WTC11 (cell line): ENCODE measurements around the gene TINAGL1. TPM values are rescaled to one million over a fixed set of nuclear protein-coding genes. Genes with fewer than 3 reads are reported as not detected.

Source experiments
- ATAC-seq: fragments of 200-7000 bp; cut with Tn5 transposase; 2 replicates; pipeline ENCODE4 v1.10.0; 2021; ENCODE audit warnings: mild to moderate bottlenecking, moderate library complexity
- CTCF ChIA-PET: fragments of 300-600 bp; sonication (Branson Sonifier 250); formaldehyde crosslinking; loops from one replicate; lab custom pipeline; 2021; ENCODE audit warnings: antibody characterized with exemption; lab: Charles Lee
- POLR2A ChIA-PET: fragments of 350-600 bp; sonication (Branson Sonifier 250); formaldehyde crosslinking; loops from one replicate; lab custom pipeline; 2021; ENCODE audit warnings: antibody characterized with exemption; lab: Charles Lee
- DNase-seq: peaks from one replicate; pipeline ENCODE4 v3.0.0; 2021; ENCODE audit warnings: low spot score
- H3K27ac Mint-ChIP-seq: 2 replicates; pipeline ENCODE4 v1.8.0; 2021; ENCODE audit warnings: mixed read lengths
- H3K27me3 Mint-ChIP-seq: 2 replicates; pipeline ENCODE4 v1.8.0; 2021; ENCODE audit warnings: low read depth, mild to moderate bottlenecking, moderate library complexity, mixed read lengths
- H3K36me3 Mint-ChIP-seq: 2 replicates; pipeline ENCODE4 v1.8.0; 2021; ENCODE audit warnings: mixed read lengths
- H3K4me1 Mint-ChIP-seq: 2 replicates; pipeline ENCODE4 v1.8.0; 2022; ENCODE audit warnings: mixed read lengths
- H3K4me3 Mint-ChIP-seq: 2 replicates; pipeline ENCODE4 v1.8.0; 2021; ENCODE audit warnings: mild to moderate bottlenecking, moderate library complexity, mixed read lengths
- H3K9me3 Mint-ChIP-seq: 2 replicates; pipeline ENCODE4 v1.8.0; 2021; ENCODE audit warnings: mixed read lengths
- ATF1 ChIP-seq: sonication (generic); formaldehyde crosslinking; IDR thresholded peaks from 2 replicates; pipeline ENCODE4 v1.8.1; 2023; ENCODE audit warnings: mild to moderate bottlenecking, moderate library complexity, missing genetic modification reagents
- EMX1 ChIP-seq: fragments of 250-450 bp; sonication (Bioruptor Pico); IDR thresholded peaks from 2 replicates; pipeline ENCODE4 v1.8.0; 2021; ENCODE audit warnings: mild to moderate bottlenecking
- FOXP1 ChIP-seq: sonication (generic); formaldehyde crosslinking; IDR thresholded peaks from 2 replicates; pipeline ENCODE4 v1.8.0; 2022; ENCODE audit warnings: missing genetic modification reagents, mild to moderate bottlenecking, moderate library complexity, borderline replicate concordance
- JUN ChIP-seq: sonication (generic); formaldehyde crosslinking; IDR thresholded peaks from 2 replicates; pipeline ENCODE4 v1.8.0; 2023; ENCODE audit warnings: mild to moderate bottlenecking, missing genetic modification reagents
- MXD4 ChIP-seq: fragments of 250-450 bp; sonication (Bioruptor Pico); IDR thresholded peaks from 2 replicates; pipeline ENCODE4 v1.8.0; 2021; ENCODE audit warnings: mild to moderate bottlenecking, moderate library complexity, borderline replicate concordance
- OVOL2 ChIP-seq: fragments of 250-450 bp; sonication (Bioruptor Pico); IDR thresholded peaks from 2 replicates; pipeline ENCODE4 v1.9.0; 2021; ENCODE audit warnings: mild to moderate bottlenecking, borderline replicate concordance
- TEAD4 ChIP-seq: sonication (generic); formaldehyde crosslinking; IDR thresholded peaks from 2 replicates; pipeline ENCODE4 v1.8.0; 2022; ENCODE audit warnings: mild to moderate bottlenecking, missing genetic modification reagents
- TP53 ChIP-seq: sonication (generic); formaldehyde crosslinking; IDR thresholded peaks from 2 replicates; pipeline ENCODE4 v1.8.1; 2023; ENCODE audit warnings: mild to moderate bottlenecking, missing genetic modification reagents
- ZBTB21 ChIP-seq: sonication (generic); formaldehyde crosslinking; IDR thresholded peaks from 2 replicates; pipeline ENCODE4 v1.8.1; 2023; ENCODE audit warnings: mild to moderate bottlenecking, missing genetic modification reagents, borderline replicate concordance
- ZNF121 ChIP-seq: sonication (generic); formaldehyde crosslinking; IDR thresholded peaks from 2 replicates; pipeline ENCODE4 v1.8.0; 2023; ENCODE audit warnings: missing genetic modification reagents
- ZNF219 ChIP-seq: sonication (generic); formaldehyde crosslinking; IDR thresholded peaks from 2 replicates; pipeline ENCODE4 v1.8.0; 2023; ENCODE audit warnings: missing genetic modification reagents, mild to moderate bottlenecking, borderline replicate concordance
- ZNF423 ChIP-seq: fragments of 250-450 bp; sonication (Bioruptor Pico); IDR thresholded peaks from 2 replicates; pipeline ENCODE4 v2.1.2; 2022; ENCODE audit warnings: mild to moderate bottlenecking, moderate library complexity
- ZNF671 ChIP-seq: fragments of 250-450 bp; sonication (Bioruptor Pico); IDR thresholded peaks from 2 replicates; pipeline ENCODE4 v1.8.0; 2021; ENCODE audit warnings: mild to moderate bottlenecking
- total RNA-seq: library from RNA; stranded (reverse); gene quantifications from 3 replicates; pipeline ENCODE4 v1.2.3, GENCODE V29; 2021
- TF ChIP-seq, protein P1 (sequence below): sonication (generic); formaldehyde crosslinking; IDR thresholded peaks from 2 replicates; pipeline ENCODE4 v1.8.1; 2022; ENCODE audit warnings: mild to moderate bottlenecking, moderate library complexity, missing genetic modification reagents
- TF ChIP-seq, protein P2 (sequence below): sonication (generic); formaldehyde crosslinking; IDR thresholded peaks from 2 replicates; pipeline ENCODE4 v1.8.1; 2022; ENCODE audit warnings: missing genetic modification reagents, borderline replicate concordance
- TF ChIP-seq, protein P3 (sequence below): fragments of 250-450 bp; sonication (Bioruptor Pico); IDR thresholded peaks from 2 replicates; pipeline ENCODE4 v1.9.0; 2021; ENCODE audit warnings: mild to moderate bottlenecking
- TF ChIP-seq, protein P4 (sequence below): fragments of 250-450 bp; sonication (Bioruptor Pico); IDR thresholded peaks from 2 replicates; pipeline ENCODE4 v2.1.2; 2022; ENCODE audit warnings: mild to moderate bottlenecking, moderate library complexity
- TF ChIP-seq, protein P5 (sequence below): sonication (generic); formaldehyde crosslinking; IDR thresholded peaks from 2 replicates; pipeline ENCODE4 v1.8.0; 2022; ENCODE audit warnings: missing genetic modification reagents
- TF ChIP-seq, protein P6 (sequence below): sonication (generic); formaldehyde crosslinking; IDR thresholded peaks from 2 replicates; pipeline ENCODE4 v1.8.0; 2022; ENCODE audit warnings: mild to moderate bottlenecking, missing genetic modification reagents

TINAGL1 gene
- total RNA-seq, 1 experiment from 2014 or later = 7.2 TPM

DNA sequence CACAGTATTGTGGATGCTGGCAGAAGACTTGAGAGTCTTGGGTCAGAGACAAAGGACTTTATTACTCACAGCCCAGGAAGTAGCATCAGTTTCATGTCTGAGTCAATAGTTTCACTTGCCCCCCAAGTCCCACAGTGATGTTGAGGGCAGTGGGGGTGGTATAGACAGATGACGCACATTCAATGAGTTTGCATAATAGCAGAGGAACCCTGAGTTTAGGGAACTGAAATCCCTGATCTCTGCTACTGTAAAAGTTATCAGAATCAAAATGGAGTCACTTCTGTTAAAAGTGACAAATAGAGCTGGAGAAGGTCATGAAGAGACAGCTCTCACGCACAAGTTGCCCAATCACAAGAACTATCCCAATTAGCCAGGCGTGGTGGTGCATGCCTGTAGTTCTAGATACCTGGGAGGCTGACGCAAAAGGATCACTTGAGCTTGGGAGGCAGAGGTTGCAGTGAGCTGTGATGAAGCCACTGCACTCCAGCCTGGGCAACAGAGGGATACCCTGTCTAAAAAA lies 29.7 kb downstream of the TINAGL1 start:
- Mint-ChIP-seq H3K27ac (no peak overlapping the region), H3K27me3 (no peaks in the 10 kb centered on the region), H3K4me1 (0 out of 2 replicates have a peak, but pooled peaks cover 3% of the 10 kb centered on the region), H3K4me3 (no peak overlapping the region), H3K36me3 (no peaks in the 10 kb centered on the region), H3K9me3 (no peaks in the 10 kb centered on the region)
- ChIA-PET CTCF (interaction anchor here (1.1 kb wide), 1 partner anchor 15 kb away, joined by 3 read pairs; no protein-coding TSS in a partner anchor), POLR2A (interaction anchor here (2.2 kb wide), 1 partner anchor 13 kb away, joined by 6 read pairs; no protein-coding TSS in a partner anchor)
- no peak for TF ChIP-seq ZNF671 (CRISPR knock-in tag)
- no peak for TF ChIP-seq ZBTB21
- TF ChIP-seq, protein P1, sequence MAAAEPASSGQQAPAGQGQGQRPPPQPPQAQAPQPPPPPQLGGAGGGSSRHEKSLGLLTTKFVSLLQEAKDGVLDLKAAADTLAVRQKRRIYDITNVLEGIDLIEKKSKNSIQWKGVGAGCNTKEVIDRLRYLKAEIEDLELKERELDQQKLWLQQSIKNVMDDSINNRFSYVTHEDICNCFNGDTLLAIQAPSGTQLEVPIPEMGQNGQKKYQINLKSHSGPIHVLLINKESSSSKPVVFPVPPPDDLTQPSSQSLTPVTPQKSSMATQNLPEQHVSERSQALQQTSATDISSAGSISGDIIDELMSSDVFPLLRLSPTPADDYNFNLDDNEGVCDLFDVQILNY (CRISPR knock-in tag) = no peak
- TF ChIP-seq, protein P2, sequence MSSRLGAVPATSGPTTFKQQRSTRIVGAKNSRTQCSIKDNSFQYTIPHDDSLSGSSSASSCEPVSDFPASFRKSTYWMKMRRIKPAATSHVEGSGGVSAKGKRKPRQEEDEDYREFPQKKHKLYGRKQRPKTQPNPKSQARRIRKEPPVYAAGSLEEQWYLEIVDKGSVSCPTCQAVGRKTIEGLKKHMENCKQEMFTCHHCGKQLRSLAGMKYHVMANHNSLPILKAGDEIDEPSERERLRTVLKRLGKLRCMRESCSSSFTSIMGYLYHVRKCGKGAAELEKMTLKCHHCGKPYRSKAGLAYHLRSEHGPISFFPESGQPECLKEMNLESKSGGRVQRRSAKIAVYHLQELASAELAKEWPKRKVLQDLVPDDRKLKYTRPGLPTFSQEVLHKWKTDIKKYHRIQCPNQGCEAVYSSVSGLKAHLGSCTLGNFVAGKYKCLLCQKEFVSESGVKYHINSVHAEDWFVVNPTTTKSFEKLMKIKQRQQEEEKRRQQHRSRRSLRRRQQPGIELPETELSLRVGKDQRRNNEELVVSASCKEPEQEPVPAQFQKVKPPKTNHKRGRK (CRISPR knock-in tag) = no peak
- no peak for TF ChIP-seq FOXP1 (CRISPR knock-in tag)
- ATAC-seq (no peak), DNase-seq (no peak)

DNA sequence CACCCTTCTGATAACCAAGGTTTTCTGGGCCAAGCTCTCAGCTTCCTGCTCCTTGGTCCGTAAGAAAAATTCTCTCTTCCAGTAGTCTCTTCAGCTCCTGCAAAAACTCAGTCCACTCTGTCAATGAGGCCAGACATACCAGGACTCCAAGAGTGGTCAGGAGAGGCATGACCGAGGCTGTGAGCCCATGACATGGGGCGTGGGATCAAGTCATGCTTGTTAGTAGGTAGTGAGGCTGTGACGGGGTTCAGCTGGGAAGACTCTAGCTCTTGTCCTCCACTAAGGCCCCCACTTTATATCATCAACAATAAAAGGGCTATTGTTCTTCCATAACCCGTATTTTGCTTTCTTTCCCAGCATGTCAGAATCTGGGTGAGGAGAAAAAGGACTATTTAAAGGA lies 31.0 kb downstream of the TINAGL1 start:
- no peak for DNase-seq
- no peaks in the 10 kb centered on the region; the same call in 1 of the 2 replicates for H3K9me3 Mint-ChIP-seq
- CTCF ChIA-PET = interaction anchor here (1.1 to 3.5 kb wide), 3 partner anchors 10 to 58 kb away, joined by 3 to 18 read pairs (median 7); partner anchors contain the start of gene HCRTR1
- no peak for ATAC-seq
- 0 out of 2 replicates have a peak, but pooled peaks cover 3% of the 10 kb centered on the region for H3K4me1 Mint-ChIP-seq
- H3K27ac Mint-ChIP-seq = no peak overlapping the region
- H3K4me3 Mint-ChIP-seq = no peak overlapping the region
- POLR2A ChIA-PET = interaction anchor here (2.2 kb wide), 1 partner anchor 11 kb away, joined by 6 read pairs; no protein-coding TSS in a partner anchor
- TF ChIP-seq ZNF671 (CRISPR knock-in tag) = no peak
- no peak for TF ChIP-seq ZNF121 (CRISPR knock-in tag)
- TF ChIP-seq OVOL2 (CRISPR knock-in tag) = no peak
- no peak for TF ChIP-seq TEAD4 (CRISPR knock-in tag)
- TF ChIP-seq, protein P3, sequence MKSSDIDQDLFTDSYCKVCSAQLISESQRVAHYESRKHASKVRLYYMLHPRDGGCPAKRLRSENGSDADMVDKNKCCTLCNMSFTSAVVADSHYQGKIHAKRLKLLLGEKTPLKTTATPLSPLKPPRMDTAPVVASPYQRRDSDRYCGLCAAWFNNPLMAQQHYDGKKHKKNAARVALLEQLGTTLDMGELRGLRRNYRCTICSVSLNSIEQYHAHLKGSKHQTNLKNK (CRISPR knock-in tag) = no peak
- no peak for TF ChIP-seq ZNF219 (CRISPR knock-in tag)
- no peak for TF ChIP-seq TP53 (CRISPR knock-in tag)
- TF ChIP-seq, protein P4, sequence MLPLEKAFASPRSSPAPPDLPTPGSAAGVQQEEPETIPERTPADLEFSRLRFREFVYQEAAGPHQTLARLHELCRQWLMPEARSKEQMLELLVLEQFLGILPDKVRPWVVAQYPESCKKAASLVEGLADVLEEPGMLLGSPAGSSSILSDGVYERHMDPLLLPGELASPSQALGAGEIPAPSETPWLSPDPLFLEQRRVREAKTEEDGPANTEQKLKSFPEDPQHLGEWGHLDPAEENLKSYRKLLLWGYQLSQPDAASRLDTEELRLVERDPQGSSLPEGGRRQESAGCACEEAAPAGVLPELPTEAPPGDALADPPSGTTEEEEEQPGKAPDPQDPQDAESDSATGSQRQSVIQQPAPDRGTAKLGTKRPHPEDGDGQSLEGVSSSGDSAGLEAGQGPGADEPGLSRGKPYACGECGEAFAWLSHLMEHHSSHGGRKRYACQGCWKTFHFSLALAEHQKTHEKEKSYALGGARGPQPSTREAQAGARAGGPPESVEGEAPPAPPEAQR (CRISPR knock-in tag) = no peak
- TF ChIP-seq, protein P1 (CRISPR knock-in tag) = no peak
- TF ChIP-seq, protein P5, sequence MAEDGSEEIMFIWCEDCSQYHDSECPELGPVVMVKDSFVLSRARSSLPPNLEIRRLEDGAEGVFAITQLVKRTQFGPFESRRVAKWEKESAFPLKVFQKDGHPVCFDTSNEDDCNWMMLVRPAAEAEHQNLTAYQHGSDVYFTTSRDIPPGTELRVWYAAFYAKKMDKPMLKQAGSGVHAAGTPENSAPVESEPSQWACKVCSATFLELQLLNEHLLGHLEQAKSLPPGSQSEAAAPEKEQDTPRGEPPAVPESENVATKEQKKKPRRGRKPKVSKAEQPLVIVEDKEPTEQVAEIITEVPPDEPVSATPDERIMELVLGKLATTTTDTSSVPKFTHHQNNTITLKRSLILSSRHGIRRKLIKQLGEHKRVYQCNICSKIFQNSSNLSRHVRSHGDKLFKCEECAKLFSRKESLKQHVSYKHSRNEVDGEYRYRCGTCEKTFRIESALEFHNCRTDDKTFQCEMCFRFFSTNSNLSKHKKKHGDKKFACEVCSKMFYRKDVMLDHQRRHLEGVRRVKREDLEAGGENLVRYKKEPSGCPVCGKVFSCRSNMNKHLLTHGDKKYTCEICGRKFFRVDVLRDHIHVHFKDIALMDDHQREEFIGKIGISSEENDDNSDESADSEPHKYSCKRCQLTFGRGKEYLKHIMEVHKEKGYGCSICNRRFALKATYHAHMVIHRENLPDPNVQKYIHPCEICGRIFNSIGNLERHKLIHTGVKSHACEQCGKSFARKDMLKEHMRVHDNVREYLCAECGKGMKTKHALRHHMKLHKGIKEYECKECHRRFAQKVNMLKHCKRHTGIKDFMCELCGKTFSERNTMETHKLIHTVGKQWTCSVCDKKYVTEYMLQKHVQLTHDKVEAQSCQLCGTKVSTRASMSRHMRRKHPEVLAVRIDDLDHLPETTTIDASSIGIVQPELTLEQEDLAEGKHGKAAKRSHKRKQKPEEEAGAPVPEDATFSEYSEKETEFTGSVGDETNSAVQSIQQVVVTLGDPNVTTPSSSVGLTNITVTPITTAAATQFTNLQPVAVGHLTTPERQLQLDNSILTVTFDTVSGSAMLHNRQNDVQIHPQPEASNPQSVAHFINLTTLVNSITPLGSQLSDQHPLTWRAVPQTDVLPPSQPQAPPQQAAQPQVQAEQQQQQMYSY (CRISPR knock-in tag) = no peak
- TF ChIP-seq, protein P6, sequence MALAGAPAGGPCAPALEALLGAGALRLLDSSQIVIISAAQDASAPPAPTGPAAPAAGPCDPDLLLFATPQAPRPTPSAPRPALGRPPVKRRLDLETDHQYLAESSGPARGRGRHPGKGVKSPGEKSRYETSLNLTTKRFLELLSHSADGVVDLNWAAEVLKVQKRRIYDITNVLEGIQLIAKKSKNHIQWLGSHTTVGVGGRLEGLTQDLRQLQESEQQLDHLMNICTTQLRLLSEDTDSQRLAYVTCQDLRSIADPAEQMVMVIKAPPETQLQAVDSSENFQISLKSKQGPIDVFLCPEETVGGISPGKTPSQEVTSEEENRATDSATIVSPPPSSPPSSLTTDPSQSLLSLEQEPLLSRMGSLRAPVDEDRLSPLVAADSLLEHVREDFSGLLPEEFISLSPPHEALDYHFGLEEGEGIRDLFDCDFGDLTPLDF (CRISPR knock-in tag) = no peak
- TF ChIP-seq MXD4 = no peak
- TF ChIP-seq EMX1 (CRISPR knock-in tag) = no peak
- no peak for TF ChIP-seq JUN
- TF ChIP-seq ZNF423 (CRISPR knock-in tag) = no peak
- no peak for TF ChIP-seq ATF1 (CRISPR knock-in tag)
- no peaks in the 10 kb centered on the region for H3K27me3 Mint-ChIP-seq
- H3K36me3 Mint-ChIP-seq = no peaks in the 10 kb centered on the region
